HG03558 (cell line): ENCODE measurements around the gene BATF.

ENCODE experiments used
- ATAC-seq: cut with Tn5 transposase; IDR thresholded peaks from one replicate; pipeline ENCODE4 v1.9.1; 2021; ENCODE audit warnings: moderate number of reproducible peaks; ENCODE audit not compliant: unreplicated experiment; ENCODE audit errors: extremely low read depth

BATF gene

GRCh38 chr14:75591331-75591946 lies 69.2 kb downstream of the BATF start:
- no peak for ATAC-seq

- no peak for ATAC-seq
These were observed 69.8 kb downstream of the BATF start for GRCh38 chr14:75591987-75592575.

GRCh38 chr14:75595226-75595625 lies 73.0 kb downstream of the BATF start:
- no peak for ATAC-seq
